NCI-H82 treated with DMSO at 0.1 percent for 48 hours (cell line): Measurements from ENCODE around the gene TUT1.
"Not testable (repeated sequence)": the region's sequence is repeated elsewhere in the genome, so short reads cannot be mapped to it uniquely, and the experiment has no call there.

Experiments used
- DNase-seq: peaks from one replicate; lab custom pipeline; 2025; ENCODE audit not compliant: unreplicated experiment; lab: John Stamatoyannopoulos, UW

Gene TUT1

DNA sequence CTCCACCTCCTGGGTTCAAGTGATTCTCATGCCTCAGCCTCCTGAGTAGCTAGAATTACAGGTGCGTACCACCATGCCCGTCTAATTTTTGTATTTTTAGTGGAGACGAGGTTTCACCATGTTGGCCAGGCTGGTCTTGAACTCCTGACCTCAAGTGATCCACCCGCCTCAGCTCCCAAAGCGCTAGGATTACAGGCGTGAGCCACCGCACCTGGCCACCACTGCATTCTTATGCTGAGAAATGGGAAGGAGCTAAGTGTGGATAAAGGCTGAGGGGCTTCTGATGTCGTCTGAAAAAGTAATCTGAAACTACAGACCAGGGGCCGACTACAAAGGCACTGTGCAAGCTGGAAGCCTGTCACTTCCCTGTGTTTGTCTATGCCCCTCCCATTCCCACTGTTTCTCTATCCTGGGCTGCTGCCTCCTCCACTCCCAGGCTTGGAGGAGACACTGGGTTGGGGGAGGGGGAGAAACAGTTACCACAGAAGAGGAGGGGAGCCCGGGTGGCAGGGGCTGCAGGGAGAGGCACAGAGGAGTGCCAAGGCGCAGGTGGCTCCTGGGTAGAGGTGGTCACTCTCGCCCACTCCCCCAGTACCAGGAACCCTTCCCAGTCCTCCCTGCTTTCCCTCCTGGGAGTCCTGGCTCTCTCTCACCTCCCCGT lies 13.3 kb upstream of the TUT1 start:
- DNase-seq: no peak

DNA sequence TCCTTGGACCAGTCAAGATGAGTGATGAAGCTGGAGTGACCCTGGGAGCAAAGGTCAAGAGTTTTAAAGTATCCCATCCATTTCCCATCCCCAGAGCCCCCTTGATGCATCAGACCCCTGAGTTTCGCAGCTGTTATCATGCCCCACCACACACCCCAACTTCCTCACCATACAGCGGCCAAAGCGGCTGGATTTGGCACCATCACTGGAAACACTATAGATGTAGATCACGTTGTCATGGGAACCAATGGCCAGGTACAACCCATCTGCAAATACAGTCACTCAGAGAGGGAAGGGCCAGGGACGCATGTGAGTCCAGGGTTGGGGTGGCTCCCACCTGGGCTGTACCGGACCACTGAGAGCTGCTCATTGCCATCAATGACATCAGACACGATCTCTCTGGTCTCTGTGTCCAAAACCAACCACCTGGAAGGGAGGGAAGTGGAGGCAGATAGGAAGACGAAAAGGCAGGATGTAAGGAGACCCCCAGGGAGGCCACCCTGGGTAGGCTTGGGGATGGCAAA lies 12.5 kb upstream of the TUT1 start:
- no peak for DNase-seq

DNA sequence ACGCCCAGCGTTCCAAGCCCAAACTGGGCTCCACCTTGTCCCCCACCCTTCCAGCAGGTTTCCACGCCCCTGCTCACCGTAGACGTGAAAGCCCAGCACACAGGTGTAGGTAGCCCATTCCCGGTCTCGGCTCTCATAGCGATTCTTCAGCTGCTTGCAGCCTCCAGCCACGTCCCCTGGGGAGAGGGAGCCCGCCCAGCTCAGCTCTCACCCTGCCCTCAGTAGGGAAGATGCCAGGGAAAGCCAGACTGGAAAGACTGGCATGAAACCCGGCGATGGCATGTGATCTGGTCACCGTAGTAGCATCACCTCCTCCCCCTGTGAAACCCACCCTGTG lies 11.7 kb upstream of the TUT1 start:
- DNase-seq: no peak

DNA sequence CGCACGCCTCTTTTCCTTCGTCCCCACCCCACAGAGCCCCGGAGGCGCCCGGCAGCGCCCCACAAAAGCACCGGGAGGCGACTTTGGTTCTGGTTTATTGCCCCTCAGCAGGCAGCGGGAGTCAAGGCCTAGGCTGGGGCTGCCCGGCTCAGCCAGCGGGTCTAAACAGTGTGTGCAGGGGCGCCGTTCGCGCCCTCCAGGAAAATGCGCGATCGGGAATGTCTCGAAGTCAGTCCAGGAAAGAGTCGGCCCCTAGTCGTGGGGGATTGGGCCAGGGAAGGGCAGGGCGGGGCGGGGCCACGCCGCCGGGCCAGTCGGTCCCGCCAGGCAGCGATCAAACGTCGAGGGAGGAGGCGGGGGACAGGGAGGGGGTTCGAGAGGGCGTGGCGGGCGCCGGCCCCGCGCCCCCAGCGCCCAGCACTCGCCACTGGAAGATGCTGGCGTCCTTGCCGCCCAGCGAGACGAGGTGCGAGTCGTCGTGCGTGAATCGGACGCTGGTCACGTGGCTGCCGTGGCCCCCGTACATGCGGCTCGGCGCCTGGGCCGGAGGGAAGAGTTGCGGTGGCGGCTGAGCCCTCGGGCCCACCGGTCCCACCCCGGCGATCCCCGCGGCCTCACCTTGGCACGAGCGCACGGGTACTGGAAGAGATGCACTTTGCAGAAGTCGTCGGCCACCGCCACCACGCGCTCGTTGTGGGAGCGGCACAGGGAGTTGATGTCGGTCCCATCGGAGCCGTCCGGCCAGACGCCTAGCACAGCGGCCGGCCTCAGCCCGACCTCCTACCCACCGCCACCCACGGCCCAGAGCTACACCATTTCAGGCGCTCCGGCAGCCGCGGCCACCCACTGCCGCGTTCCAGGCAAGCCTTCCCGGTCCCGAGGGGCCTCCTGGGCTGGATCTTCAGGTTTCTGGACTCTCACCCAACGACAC lies 11.1 kb upstream of the TUT1 start:
- peak; percentile 58 for DNase-seq

DNA sequence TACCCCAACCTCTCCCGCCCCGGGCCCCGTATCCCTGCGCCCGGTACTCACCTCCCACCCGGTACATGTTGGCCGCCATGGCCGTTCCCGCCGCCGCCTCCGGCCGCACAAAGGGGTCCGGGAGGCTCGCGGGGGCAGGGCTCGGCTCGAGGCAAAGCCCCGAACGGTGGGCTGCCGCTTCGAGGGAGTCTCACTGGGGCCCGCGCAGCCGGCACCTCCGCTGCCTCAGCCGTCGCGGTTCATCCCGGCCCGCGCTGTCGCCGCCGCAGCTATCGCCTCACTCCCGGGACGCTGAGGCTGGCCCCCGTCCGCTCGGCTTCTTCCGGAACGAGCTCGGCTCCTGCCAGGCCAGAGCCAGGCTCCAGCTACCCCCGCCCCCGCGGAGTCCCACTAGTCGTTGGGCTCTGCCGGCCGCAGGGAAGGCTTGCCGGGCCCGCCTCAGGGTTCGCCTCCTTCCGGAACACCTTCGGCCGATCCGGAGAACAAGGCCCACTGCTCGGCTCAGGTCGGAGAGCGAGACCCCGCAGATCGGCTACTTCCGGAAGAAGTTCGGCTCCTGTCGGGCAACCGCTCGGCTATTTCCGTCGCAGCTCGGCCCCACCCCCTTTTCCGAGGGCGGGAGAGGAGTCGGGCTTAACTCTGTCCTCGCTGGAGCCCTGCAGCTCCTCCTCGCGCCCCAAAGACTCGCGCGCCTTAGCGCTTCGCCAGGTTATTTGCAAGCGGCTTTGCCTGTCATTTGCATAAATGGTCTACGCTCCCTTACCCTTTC lies 10.2 kb upstream of the TUT1 start, which contains the start of gene MTA2:
MTA2 (minus strand) TSS at position 494 of the 769 bp plus-strand sequence; CDS start at position 79, 415 bp downstream.
- peak; percentile 86 for DNase-seq

DNA sequence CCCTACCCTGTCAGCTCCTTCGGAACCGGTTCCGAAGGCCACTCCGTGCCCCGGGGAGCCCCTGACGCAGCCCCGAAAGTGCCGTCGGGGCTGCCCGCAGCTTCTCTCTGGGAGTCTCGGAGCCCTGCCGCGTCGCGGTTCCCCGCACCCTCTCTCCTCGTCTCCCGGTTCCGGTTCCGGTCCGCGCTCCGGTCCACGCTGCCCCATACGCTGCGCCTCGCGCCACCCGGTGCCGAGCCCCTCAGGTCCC lies 9.7 kb upstream of the TUT1 start:
- DNase-seq: no peak

DNA sequence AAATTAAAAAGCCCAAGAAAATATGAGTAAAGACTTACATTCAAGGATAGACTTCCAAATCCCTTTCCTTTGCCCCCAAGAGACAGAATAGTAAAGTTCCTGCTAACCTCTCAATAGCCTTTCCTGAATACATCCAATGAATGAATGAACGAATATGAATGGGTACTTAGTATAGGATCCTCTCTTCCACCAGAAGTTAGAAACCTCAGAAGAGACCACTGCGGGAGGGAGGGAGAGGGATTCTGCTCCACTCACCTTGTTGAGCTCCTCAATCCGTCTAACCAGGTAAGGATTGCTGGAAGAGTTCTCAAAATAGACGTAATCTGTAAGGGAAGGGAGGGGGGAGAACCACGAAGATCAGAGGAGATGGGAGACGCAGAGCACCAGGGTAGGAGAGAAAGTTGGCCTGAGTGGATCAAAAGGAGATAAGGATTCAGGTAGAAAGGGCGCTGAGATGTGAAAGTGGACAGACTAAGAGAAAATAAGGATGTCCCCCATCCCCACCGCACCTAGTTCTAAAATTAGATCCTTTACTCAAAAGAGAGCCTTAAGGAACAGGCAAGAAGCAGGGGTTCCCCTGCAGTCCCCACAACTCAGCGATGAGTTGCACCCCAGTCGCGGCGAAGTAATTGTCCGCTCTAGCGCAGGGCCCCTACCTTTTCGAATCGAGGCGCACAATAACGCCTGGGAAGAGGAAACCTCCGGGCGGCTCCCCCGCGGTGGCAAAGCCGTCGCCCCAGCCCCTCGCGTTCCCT lies 9.2 kb upstream of the TUT1 start:
- DNase-seq: no peak

DNA sequence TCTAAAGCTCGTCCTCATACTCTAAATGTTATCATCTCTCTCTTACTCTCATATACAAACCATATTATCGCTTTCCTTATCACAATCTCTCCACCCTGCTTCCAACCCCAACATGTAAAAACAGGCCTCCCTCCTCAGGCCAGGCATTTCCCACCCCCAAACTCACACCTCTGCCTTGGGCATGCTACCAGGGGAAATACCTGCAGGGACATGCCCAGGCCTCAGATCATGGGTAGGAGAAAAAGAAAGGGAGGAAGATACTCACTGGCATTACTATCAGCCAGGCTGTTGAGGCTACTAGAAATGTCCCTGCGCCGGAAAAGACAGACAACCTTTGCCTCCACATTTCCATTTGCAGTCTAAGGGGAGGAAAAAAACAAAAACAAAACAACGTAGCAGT lies 8.6 kb upstream of the TUT1 start:
- DNase-seq: no peak

DNA sequence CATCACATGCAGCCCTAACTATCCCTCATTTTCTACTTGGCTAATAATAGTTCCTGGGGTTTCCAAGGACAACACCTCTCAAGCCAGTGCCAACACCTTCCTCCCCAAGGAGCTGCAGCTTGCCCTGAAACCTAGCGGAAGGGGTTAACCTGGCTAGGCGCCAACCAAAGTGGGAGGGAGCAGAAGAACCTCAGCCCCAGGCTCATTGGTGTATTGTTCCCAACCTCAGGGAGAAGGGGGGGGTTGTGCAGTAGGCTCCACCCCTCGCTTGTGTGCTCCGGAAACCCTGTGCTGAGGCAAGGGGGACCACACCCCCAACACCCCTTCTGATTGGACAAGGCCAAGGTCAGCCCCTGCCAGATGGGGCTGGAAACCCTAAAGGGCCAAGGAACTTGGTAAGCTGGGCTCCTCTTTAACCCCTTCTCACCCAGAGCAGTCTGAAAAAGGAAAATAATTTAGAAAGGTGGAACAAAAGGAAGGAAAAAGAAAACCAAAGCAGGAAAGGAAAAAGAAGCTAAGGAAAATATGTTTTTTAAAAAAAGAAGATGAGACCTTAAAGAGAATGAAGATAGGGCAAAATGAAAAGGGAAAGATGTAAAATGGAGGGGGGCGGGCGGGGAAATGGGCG lies 7.9 kb upstream of the TUT1 start:
- peak; percentile 89 for DNase-seq

DNA sequence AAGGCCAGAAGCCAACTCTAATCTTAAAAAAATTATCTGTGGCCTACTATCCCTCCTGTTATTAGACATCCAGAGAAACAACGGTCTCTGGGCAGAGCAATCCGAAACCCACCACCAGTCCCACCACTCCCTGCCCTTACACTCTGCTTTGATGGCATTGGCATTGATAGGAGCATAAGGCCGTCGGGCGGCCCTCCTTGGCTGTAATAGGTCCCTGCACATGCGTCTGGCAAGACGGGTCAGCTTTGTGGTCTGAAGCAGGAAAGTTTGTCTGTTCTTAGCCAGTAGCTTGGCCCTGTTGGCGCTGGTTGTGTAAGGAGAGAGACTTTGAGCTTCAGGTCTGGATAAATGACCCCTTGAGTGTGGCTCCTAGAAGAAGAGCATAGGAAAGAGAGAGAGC lies 3.8 kb upstream of the TUT1 start:
- DNase-seq: no peak

DNA sequence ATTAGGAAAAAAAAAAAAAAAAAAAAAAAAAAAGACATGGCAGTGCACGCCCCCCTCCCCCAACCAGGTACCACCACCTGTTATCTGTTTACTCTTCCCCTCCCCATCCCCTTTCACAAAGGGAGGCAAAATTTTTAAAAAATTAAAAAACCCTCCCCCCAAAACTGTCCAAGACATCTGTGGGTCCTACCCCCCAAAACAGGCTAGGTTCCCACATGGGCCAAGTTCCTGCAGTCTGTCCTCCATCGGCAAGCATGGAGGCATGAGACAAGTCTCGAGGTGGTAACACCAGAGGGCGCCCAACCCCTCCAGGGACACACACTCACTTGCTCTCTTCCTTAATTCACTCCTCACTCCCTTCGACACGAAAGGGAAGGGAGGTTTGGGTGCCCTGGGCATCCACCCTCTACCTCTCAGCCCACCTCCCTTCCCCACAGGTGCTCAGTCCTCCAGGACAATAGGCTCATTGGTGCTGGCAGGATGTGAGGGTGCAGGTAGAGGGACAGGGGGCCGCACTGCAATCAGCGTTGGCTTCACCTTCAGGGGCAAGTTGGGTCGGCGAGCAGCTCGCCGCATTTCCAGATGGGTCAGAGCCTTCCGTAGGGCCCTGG lies 2.2 kb upstream of the TUT1 start:
- DNase-seq: peak; percentile 46

DNA sequence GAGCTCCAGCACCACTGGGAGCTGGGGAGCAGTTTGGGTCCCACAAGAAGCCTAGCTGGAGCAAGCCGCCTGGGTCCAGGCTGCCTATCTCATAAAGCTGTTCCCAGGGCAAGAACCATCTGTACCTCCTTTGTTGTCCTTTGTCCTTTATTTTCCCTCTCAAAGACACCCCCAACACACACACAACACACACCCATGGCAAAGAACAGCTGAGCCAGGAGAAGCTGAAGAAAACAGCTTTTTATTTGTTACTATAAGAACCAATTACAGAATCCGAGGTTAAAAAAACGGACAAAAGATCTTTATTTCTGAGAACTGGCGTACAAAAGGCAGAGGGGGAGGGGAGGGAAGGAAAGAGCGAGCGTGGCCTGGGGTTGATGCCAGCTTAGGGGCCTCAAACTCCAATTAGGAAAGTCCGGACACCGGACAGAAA lies 1.7 kb upstream of the TUT1 start:
- no peak for DNase-seq

DNA sequence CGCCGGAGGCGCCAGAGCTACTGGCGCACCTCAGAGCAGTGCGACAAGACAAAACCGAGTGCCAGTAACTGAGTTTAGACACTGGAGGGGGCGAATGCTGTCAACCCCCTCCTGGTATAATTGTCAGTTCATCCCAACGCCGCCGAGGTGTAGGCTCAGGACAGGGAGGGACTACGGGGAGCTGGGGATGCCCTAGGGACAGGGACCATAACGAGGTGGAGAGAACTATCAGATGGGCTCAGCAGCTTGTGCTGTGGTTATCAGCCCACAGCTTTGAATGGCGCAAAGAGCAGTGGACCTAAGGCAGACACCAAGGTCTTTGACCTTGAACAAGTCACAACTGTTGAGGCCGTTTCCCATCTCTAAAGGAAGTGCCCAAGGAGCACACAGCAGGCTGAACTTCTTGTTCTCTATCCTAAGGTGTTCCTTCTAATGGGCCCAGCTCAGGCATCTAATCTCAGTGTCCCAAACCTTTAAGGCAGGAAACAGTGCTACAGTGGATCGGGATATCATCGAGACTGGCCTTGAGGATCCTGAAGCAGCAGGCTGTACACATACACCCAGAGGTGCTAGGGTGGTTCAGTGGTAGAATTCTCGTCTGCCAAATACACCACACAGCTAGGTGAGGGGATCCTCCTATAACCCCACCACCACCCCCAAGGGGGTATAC lies 958 bp upstream of the TUT1 start:
- no peak for DNase-seq

DNA sequence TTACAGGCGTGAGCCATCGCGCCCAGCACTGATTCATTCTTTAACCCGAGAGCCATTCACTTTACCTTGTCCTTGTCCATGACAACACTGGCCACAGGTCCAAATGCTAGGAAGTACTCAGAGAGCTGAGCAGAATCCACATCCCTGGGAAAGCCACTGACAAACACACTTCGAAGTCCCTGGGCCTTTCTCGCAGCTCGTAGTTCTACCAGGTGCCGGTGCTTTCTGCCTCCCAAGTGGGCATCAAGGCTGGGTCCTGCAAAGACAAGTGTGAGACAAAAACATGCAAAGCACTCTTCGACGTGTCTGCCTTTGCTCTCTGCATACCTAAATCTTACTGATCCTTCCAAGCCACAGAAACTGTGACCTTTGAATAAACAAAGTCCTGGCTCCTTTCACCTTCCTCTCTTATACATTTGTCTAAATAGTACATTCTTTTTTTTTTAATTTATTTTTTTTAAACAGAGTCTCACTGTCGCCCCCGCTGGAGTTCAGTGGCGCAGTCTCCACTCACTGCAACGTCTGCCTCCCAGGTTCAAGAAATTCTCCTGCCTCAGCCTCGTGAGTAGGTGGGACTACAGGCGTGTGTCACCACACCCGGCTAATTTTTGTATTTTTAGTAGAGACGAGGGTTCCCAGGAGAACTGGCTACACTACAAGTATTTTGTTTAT lies 2.2 kb downstream of the TUT1 start:
- DNase-seq: no peak

DNA sequence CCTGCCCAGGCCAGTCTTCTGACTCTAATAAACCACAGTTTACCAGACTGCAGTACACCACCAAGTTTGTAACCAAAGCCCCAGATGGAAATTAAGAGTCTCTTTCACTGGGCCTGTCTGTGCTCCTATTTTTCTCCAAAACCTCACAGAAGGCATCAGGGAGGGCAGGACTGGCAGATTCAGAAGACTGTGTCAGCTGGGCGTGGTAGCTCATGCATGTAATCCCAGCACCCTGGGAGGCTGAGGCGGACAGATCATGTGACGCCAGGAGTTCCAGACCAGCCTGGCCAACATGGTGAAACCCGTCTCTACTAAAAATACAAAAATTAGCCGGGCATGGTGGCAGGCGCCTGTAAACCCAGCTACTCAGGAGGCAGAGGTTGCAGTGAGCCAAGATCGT lies 6.0 kb downstream of the TUT1 start:
- DNase-seq: not testable (repeated sequence)

DNA sequence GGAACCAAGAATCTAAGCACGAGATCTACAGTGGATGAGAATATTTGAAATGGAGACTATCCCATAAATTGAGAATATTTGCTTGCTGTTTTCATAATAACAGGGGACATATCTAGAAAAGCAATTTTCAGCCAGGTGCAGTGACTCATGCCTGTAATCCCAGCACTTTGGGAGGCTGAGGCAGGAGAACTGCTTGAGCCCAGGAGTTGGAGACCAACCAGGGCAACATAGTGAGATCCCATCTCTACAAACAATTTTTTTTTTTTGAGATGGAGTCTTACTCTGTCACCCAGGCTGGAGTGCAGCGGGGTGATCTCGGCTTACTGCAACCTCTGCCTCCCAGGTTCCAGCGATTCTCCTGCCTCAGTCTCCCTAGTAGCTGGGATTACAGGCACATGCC lies 9.6 kb downstream of the TUT1 start:
- DNase-seq: not testable (repeated sequence)

DNA sequence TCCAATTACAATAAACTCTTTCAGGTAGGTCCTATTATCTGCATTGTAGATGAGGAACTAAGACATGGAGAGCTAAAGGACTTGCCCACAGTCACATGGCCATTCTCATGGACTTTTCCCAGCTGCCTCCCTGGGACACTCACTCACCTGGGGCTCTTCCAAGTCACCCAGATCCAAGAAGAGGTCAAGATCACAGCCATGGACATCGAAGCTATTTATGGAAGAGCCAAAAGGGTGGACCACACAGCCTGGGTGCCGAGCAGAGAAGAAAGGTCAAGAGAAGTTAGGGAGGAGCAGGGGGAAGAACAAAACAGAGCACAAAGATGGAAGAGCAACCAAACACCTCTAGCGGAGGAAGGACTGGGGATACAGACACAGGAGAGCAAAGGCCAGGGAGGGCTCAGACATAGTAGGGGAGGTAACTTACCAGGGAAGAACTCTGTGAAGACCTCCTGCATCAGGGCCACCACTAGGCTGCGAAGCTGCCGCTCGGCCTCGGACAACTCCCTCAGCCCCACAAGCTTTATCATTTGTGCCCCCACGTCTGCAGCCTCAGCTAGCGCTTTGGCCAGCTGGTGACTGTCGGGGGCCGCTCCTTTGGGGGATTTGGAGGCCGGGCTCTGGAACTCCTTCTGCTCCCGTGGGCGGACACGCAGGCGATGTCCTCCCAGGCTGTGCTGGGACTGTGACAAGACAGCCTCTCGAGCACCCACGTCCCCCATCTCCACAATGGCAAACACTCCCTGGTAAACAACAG lies 10.2 kb downstream of the TUT1 start:
- DNase-seq: no peak

DNA sequence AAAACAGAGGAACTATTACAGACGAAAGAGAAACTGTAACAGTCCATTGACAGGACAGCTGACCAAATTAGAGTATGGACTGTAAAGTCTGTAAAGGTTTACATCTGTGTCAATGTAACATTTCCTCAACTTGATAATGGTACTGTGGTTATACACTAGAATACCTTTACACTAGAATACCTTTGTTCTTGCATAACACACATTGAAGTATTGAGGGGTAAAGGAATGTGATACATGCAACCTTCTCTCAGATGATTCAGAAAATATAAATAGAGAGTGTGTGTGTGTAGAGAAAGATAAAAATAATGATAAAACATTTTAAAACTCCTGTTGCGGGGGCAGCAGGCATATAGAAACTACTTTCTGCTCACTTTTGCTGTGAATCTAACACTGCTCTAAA lies 12.1 kb downstream of the TUT1 start:
- no peak for DNase-seq
